Nephron (organoid): ENCODE results near the gene KMT2C.

ENCODE experiments used
- H3K27ac Mint-ChIP-seq, 3 experiments: 2 replicates each; pipeline ENCODE4 v1.8.0; 2020; ENCODE audit warnings: mixed read lengths in 3 of 3, mild to moderate bottlenecking in 2 of 3, moderate library complexity in 1 of 3
- H3K27me3 Mint-ChIP-seq: 2 replicates; pipeline ENCODE4 v1.8.0; 2021; ENCODE audit warnings: low read depth, mild to moderate bottlenecking, moderate library complexity, mixed read lengths
- H3K36me3 Mint-ChIP-seq: 2 replicates; pipeline ENCODE4 v1.8.0; 2020; ENCODE audit warnings: low read depth, mixed read lengths
- H3K4me1 Mint-ChIP-seq: 2 replicates; pipeline ENCODE4 v1.8.0; 2020; ENCODE audit warnings: mixed read lengths
- H3K4me3 Mint-ChIP-seq, 3 experiments: 2 replicates each; pipeline ENCODE4 v1.8.0; 2020; ENCODE audit warnings: mild to moderate bottlenecking in 3 of 3, mixed read lengths in 3 of 3, moderate library complexity in 2 of 3
- H3K9me3 Mint-ChIP-seq: 2 replicates; pipeline ENCODE4 v1.8.0; 2020; ENCODE audit warnings: mixed read lengths
- TF ChIP-seq, protein P1 (sequence below), 3 experiments: fragments of 200-600 bp; sonication (generic); IDR thresholded peaks; one replicate each; pipeline ENCODE4 v1.5.0; 2021; ENCODE audit warnings: antibody characterized with exemption in 3 of 3; ENCODE audit not compliant: unreplicated experiment in 3 of 3

KMT2C gene

GRCh38 chr7:152129682-152130081 is 306.1 kb downstream of the KMT2C start:
- no peaks in the 10 kb centered on the region for H3K4me1 Mint-ChIP-seq
- H3K9me3 Mint-ChIP-seq, result peaks cover 17% of the 10 kb centered on the region
- H3K27ac Mint-ChIP-seq, result no peak overlapping the region
- TF ChIP-seq, protein P1, sequence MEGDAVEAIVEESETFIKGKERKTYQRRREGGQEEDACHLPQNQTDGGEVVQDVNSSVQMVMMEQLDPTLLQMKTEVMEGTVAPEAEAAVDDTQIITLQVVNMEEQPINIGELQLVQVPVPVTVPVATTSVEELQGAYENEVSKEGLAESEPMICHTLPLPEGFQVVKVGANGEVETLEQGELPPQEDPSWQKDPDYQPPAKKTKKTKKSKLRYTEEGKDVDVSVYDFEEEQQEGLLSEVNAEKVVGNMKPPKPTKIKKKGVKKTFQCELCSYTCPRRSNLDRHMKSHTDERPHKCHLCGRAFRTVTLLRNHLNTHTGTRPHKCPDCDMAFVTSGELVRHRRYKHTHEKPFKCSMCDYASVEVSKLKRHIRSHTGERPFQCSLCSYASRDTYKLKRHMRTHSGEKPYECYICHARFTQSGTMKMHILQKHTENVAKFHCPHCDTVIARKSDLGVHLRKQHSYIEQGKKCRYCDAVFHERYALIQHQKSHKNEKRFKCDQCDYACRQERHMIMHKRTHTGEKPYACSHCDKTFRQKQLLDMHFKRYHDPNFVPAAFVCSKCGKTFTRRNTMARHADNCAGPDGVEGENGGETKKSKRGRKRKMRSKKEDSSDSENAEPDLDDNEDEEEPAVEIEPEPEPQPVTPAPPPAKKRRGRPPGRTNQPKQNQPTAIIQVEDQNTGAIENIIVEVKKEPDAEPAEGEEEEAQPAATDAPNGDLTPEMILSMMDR (IDR thresholded peaks at IDR 0.05; ENCODE audit: unreplicated experiment in 3 of 3), result no peak
- no peaks in the 10 kb centered on the region for H3K27me3 Mint-ChIP-seq
- no peak overlapping the region for H3K4me3 Mint-ChIP-seq
- peaks cover 84% of the 10 kb centered on the region for H3K36me3 Mint-ChIP-seq

DNA sequence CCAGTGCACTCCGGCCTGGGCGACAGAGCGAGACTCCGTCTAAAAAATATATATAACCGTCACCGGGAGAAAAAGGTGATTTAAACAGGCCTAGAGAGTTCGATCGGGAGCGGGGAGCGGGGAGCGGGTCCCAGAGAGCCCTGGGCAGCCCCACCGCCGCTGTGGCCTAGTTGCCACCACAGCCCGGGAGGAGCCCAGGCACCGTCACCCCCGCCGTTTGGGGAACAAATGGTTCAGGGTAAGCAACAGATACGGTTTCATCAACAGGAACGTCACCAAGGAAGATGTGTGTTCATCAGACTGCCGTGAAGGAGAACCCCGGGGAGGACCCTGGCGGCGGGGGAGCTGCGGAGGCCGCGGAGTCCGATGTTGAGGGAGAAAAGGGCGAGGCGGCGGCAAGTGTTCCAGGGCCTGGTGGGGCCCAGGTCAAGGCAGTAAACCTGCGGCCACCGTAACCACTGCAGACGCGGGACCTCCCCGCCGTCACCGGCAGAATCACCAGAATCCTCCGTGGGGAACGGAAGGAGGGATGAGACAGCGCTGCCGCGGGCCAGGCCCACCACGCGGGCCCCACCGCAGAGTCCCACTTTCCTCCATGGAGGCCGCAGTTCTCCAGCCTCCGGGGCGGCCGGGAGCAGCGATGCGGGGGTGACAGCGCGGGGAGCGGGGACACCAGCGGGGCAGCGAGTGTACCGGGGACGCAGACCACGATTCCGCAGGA is 306.9 kb downstream of the KMT2C start:
- TF ChIP-seq, protein P1 (IDR thresholded peaks at IDR 0.05; ENCODE audit: unreplicated experiment in 3 of 3), result no peak
- H3K4me1 Mint-ChIP-seq, result no peaks in the 10 kb centered on the region
- H3K36me3 Mint-ChIP-seq, result peaks cover 88% of the 10 kb centered on the region
- H3K4me3 Mint-ChIP-seq, result no peak overlapping the region
- H3K9me3 Mint-ChIP-seq, result peaks cover 25% of the 10 kb centered on the region
- H3K27me3 Mint-ChIP-seq, result no peaks in the 10 kb centered on the region
- H3K27ac Mint-ChIP-seq, result no peak overlapping the region

DNA sequence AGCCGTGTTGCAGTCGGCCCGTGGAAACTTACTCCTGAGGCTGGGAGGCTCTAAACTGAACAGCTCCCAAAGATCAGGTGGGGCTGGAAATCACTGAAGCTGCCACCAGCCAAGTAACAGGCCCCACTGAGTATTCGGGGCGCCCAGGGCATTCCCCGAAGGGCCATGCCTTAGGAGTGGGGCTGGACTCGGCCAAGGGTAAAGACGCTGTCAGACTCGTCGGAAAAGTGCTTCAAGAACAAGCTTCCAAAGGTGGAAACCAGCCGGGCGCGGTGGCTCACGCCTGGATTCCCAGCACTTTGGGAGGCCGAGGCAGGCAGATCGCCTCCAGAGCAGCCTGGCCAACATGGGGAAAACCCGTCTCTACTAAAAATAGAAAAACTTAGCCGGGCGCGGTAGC is 307.6 kb downstream of the KMT2C start:
- TF ChIP-seq, protein P1 (IDR thresholded peaks at IDR 0.05; ENCODE audit: unreplicated experiment in 3 of 3), result no peak
- Mint-ChIP-seq H3K27ac (no peak overlapping the region), H3K4me3 (no peak overlapping the region), H3K36me3 (peaks cover 88% of the 10 kb centered on the region), H3K4me1 (no peaks in the 10 kb centered on the region), H3K9me3 (peaks cover 28% of the 10 kb centered on the region), H3K27me3 (no peaks in the 10 kb centered on the region)

DNA sequence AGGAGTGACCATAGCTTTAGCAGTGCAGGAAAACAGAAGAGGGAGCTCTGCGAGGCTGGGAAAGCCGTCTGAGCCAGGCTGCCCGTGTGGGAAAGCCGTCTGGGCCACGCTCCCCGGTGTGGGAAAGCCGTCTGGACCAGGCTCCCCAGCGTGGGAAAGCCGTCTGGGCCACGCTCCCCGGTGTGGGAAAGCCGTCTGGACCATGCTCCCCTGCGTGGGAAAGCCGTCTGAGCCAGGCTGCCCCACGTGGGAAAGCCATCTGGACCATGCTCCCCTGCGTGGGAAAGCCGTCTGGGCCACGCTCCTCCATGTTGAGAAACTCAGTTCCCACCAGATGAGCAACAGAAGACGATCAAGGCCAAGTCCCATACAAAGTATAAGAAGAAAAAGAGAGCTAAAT is 308.6 kb downstream of the KMT2C start:
- no peaks in the 10 kb centered on the region for H3K27me3 Mint-ChIP-seq
- H3K4me1 Mint-ChIP-seq, result no peaks in the 10 kb centered on the region
- TF ChIP-seq, protein P1 (IDR thresholded peaks at IDR 0.05; ENCODE audit: unreplicated experiment in 3 of 3), result no peak
- peaks cover 35% of the 10 kb centered on the region for H3K9me3 Mint-ChIP-seq
- peaks cover 93% of the 10 kb centered on the region for H3K36me3 Mint-ChIP-seq
- no peak overlapping the region for H3K4me3 Mint-ChIP-seq
- no peak overlapping the region for H3K27ac Mint-ChIP-seq

GRCh38 chr7:152126741-152127140 is 309.1 kb downstream of the KMT2C start:
- TF ChIP-seq, protein P1 (IDR thresholded peaks at IDR 0.05; ENCODE audit: unreplicated experiment in 3 of 3), result no peak
- H3K4me3 Mint-ChIP-seq, result no peak overlapping the region
- H3K27me3 Mint-ChIP-seq, result no peaks in the 10 kb centered on the region
- no peaks in the 10 kb centered on the region for H3K4me1 Mint-ChIP-seq
- no peak overlapping the region for H3K27ac Mint-ChIP-seq
- peaks cover 94% of the 10 kb centered on the region for H3K36me3 Mint-ChIP-seq
- H3K9me3 Mint-ChIP-seq, result peaks cover 35% of the 10 kb centered on the region

GRCh38 chr7:152122540-152122939 is 313.3 kb downstream of the KMT2C start:
- Mint-ChIP-seq H3K27me3 (no peaks in the 10 kb centered on the region), H3K4me3 (no peak overlapping the region), H3K9me3 (peaks cover 30% of the 10 kb centered on the region), H3K36me3 (peaks cover 94% of the 10 kb centered on the region), H3K4me1 (no peaks in the 10 kb centered on the region), H3K27ac (no peak overlapping the region)
- TF ChIP-seq, protein P1 (IDR thresholded peaks at IDR 0.05; ENCODE audit: unreplicated experiment in 3 of 3), result no peak
